ENCODE data around the gene CFAP161.
"Not testable (repeated sequence)": the region's sequence is repeated elsewhere in the genome, so short reads cannot be mapped to it uniquely, and the experiment has no call there.

CFAP161 gene

GRCh38 chr15:81152339-81152738 lies 18.3 kb downstream of the CFAP161 start:
- no peaks in the 10 kb centered on the region for H3K9me3 ChIP-seq (ENCODE audit: insufficient read depth, low read length)
- no peaks in the 10 kb centered on the region for H3K4me1 ChIP-seq (ENCODE audit: insufficient read depth, insufficient read length)
- no peak overlapping the region for H3K4me3 ChIP-seq (ENCODE audit: insufficient read length, low read depth)
- no peak overlapping the region for H3K9ac ChIP-seq (ENCODE audit: insufficient read length, low read depth)
- no peak for DNase-seq (ENCODE audit: low read depth, low spot score)
- no peak for TF ChIP-seq ZNF274 (IDR thresholded peaks at IDR 0.05; ENCODE audit: low read depth, low read length)
- TF ChIP-seq SUZ12 (IDR thresholded peaks at IDR 0.05; ENCODE audit: extremely low read depth, insufficient read depth, insufficient read length): no peak
- TF ChIP-seq YY1 (IDR thresholded peaks at IDR 0.05; ENCODE audit: insufficient read depth, insufficient read length): no peak
- H3K27me3 ChIP-seq (ENCODE audit: insufficient read depth, insufficient read length): no peaks in the 10 kb centered on the region
- H3K36me3 ChIP-seq (ENCODE audit: insufficient read depth, insufficient read length, low read length): no peaks in the 10 kb centered on the region

DNA sequence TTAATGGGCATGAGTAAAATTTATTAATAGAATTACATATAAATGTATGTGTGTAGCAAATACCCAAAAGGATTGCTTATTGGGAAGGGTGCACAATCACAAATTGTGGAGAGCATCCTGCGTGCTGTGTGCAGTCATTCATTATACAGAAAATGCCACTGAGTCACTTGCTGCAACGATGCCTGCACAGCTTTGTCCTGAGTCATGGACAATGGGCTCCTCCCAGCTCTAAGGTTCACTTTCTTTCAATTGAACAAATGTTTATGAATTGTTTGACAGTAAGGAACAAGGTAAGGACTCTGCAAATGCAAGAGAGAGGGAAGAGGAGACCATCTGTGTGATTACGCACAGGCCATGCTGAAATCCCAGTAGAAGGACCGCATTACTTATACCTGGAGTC lies 18.7 kb downstream of the CFAP161 start:
- no peak for DNase-seq (ENCODE audit: low read depth, low spot score)
- no peaks in the 10 kb centered on the region for H3K27me3 ChIP-seq (ENCODE audit: insufficient read depth, insufficient read length)
- H3K9me3 ChIP-seq (ENCODE audit: insufficient read depth, low read length): no peaks in the 10 kb centered on the region
- no peak for TF ChIP-seq SUZ12 (IDR thresholded peaks at IDR 0.05; ENCODE audit: extremely low read depth, insufficient read depth, insufficient read length)
- no peak for TF ChIP-seq ZNF274 (IDR thresholded peaks at IDR 0.05; ENCODE audit: low read depth, low read length)
- no peak for TF ChIP-seq YY1 (IDR thresholded peaks at IDR 0.05; ENCODE audit: insufficient read depth, insufficient read length)
- no peak overlapping the region for H3K4me3 ChIP-seq (ENCODE audit: insufficient read length, low read depth)
- H3K9ac ChIP-seq (ENCODE audit: insufficient read length, low read depth): no peak overlapping the region
- no peaks in the 10 kb centered on the region for H3K36me3 ChIP-seq (ENCODE audit: insufficient read depth, insufficient read length, low read length)
- no peaks in the 10 kb centered on the region for H3K4me1 ChIP-seq (ENCODE audit: insufficient read depth, insufficient read length)

DNA sequence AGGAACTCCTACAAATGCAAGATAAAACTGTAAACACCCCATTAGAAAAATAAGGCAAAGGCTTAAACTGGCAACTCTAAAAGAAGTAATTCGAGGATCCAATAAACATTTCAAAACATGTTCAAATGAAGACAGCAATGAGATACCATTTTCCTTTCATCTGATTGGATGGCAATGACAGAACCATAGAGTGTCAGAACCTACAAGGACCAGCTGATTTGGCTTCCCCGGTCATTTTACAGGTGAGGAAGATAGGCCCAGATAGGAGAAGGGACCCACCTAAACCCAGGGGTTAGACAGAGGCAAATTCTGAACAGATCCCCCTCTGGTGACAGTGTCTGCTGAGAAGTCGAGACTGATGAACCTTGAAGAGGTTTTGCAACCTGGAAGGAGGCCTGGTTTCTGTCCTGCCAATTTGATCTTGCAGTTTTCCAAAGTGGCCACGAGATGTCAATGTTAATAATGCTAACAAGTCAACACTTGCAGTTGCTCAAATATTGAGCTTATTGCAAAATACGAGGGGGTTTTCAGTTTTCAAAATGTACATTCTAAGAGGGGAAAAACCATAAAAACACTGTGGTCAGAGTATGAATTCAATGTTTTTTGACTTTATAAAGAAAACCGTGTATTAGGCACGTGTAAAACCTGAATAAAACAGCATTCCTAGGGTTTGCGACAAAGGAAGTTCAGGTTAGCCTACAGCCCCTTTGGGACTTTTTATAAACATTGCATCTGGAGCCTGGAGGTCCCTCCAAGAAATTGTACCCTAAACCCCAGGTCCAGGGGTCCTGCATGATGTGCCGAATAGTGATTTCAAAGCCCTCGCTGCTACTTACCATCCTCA lies 21.5 kb downstream of the CFAP161 start:
- TF ChIP-seq ZNF274 (IDR thresholded peaks at IDR 0.05; ENCODE audit: low read depth, low read length) (no peak), YY1 (IDR thresholded peaks at IDR 0.05; ENCODE audit: insufficient read depth, insufficient read length) (no peak)
- peak; percentile 13 for DNase-seq (ENCODE audit: low read depth, low spot score)
- H3K9me3 ChIP-seq (ENCODE audit: insufficient read depth, low read length): no peaks in the 10 kb centered on the region
- H3K4me1 ChIP-seq (ENCODE audit: insufficient read depth, insufficient read length): no peaks in the 10 kb centered on the region
- H3K36me3 ChIP-seq (ENCODE audit: insufficient read depth, insufficient read length, low read length): no peaks in the 10 kb centered on the region
- H3K27me3 ChIP-seq (ENCODE audit: insufficient read depth, insufficient read length): no peaks in the 10 kb centered on the region
- no peak overlapping the region for H3K4me3 ChIP-seq (ENCODE audit: insufficient read length, low read depth)
- no peak overlapping the region for H3K9ac ChIP-seq (ENCODE audit: insufficient read length, low read depth)

GRCh38 chr15:81156324-81156723 lies 22.3 kb downstream of the CFAP161 start:
- H3K36me3 ChIP-seq (ENCODE audit: insufficient read depth, insufficient read length, low read length): no peaks in the 10 kb centered on the region
- H3K4me1 ChIP-seq (ENCODE audit: insufficient read depth, insufficient read length): no peaks in the 10 kb centered on the region
- no peaks in the 10 kb centered on the region for H3K27me3 ChIP-seq (ENCODE audit: insufficient read depth, insufficient read length)
- no peaks in the 10 kb centered on the region for H3K9me3 ChIP-seq (ENCODE audit: insufficient read depth, low read length)
- TF ChIP-seq ZNF274 (IDR thresholded peaks at IDR 0.05; ENCODE audit: low read depth, low read length) (no peak), YY1 (IDR thresholded peaks at IDR 0.05; ENCODE audit: insufficient read depth, insufficient read length) (no peak), SUZ12 (IDR thresholded peaks at IDR 0.05; ENCODE audit: extremely low read depth, insufficient read depth, insufficient read length) (no peak)
- H3K4me3 ChIP-seq (ENCODE audit: insufficient read length, low read depth): no peak overlapping the region
- DNase-seq (ENCODE audit: low read depth, low spot score): no peak
- H3K9ac ChIP-seq (ENCODE audit: insufficient read length, low read depth): no peak overlapping the region

DNA sequence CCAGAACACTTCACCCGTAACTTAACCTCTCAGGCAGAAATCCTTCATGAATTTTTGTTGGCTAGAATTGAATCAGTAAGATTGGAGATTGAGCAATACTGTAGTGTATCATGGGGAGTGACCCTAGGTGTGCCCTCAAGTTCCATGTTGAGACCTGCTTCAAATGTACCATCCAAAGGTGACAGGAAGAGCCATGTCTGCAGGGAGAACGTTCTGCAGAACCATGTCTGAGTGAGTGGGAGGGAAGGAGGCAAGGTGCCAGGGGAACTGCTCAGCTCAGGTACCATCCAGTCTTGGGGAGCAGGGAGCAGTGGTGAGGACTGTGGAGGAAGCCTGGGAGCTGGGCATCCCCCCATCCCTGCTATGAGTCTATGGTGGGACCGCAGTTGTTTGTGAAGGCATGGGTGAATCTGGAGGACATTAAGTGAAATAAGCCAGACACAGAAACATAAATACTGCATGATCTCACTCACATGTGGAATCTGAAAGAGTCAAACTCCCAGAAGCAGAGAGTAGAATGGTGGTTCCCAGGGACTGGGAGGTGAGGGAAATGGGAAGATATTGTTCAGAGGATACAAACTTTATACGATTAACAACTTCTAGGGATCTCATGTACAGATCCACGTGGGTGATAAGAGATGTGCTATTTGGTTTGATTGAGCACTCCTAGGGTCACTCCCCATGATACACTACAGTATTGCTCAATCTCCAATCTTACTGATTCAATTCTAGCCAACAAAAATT lies 23.3 kb downstream of the CFAP161 start:
- no peaks in the 10 kb centered on the region for H3K4me1 ChIP-seq (ENCODE audit: insufficient read depth, insufficient read length)
- DNase-seq (ENCODE audit: low read depth, low spot score): no peak
- H3K9me3 ChIP-seq (ENCODE audit: insufficient read depth, low read length): no peaks in the 10 kb centered on the region
- no peaks in the 10 kb centered on the region for H3K27me3 ChIP-seq (ENCODE audit: insufficient read depth, insufficient read length)
- H3K9ac ChIP-seq (ENCODE audit: insufficient read length, low read depth): no peak overlapping the region
- H3K36me3 ChIP-seq (ENCODE audit: insufficient read depth, insufficient read length, low read length): no peaks in the 10 kb centered on the region
- H3K4me3 ChIP-seq (ENCODE audit: insufficient read length, low read depth): no peak overlapping the region
- TF ChIP-seq SUZ12 (IDR thresholded peaks at IDR 0.05; ENCODE audit: extremely low read depth, insufficient read depth, insufficient read length): no peak
- TF ChIP-seq ZNF274 (IDR thresholded peaks at IDR 0.05; ENCODE audit: low read depth, low read length): no peak
- TF ChIP-seq YY1 (IDR thresholded peaks at IDR 0.05; ENCODE audit: insufficient read depth, insufficient read length): no peak

- H3K27me3 ChIP-seq (ENCODE audit: insufficient read depth, insufficient read length): no peaks in the 10 kb centered on the region
- no peaks in the 10 kb centered on the region for H3K4me1 ChIP-seq (ENCODE audit: insufficient read depth, insufficient read length)
- DNase-seq (ENCODE audit: low read depth, low spot score): no peak
- TF ChIP-seq ZNF274 (IDR thresholded peaks at IDR 0.05; ENCODE audit: low read depth, low read length): no peak
- TF ChIP-seq SUZ12 (IDR thresholded peaks at IDR 0.05; ENCODE audit: extremely low read depth, insufficient read depth, insufficient read length): no peak
- TF ChIP-seq YY1 (IDR thresholded peaks at IDR 0.05; ENCODE audit: insufficient read depth, insufficient read length): no peak
- no peak overlapping the region for H3K4me3 ChIP-seq (ENCODE audit: insufficient read length, low read depth)
- H3K36me3 ChIP-seq (ENCODE audit: insufficient read depth, insufficient read length, low read length): no peaks in the 10 kb centered on the region
- no peaks in the 10 kb centered on the region for H3K9me3 ChIP-seq (ENCODE audit: insufficient read depth, low read length)
- H3K9ac ChIP-seq (ENCODE audit: insufficient read length, low read depth): no peak overlapping the region
These were observed 23.8 kb downstream of the CFAP161 start for GRCh38 chr15:81157939-81158223.

- not testable (repeated sequence) for H3K36me3 ChIP-seq (ENCODE audit: insufficient read depth, insufficient read length, low read length); H3K9me3 ChIP-seq (ENCODE audit: insufficient read depth, low read length); DNase-seq (ENCODE audit: low read depth, low spot score); H3K27me3 ChIP-seq (ENCODE audit: insufficient read depth, insufficient read length); H3K4me1 ChIP-seq (ENCODE audit: insufficient read depth, insufficient read length); H3K4me3 ChIP-seq (ENCODE audit: insufficient read length, low read depth); H3K9ac ChIP-seq (ENCODE audit: insufficient read length, low read depth)
These were observed 24.5 kb downstream of the CFAP161 start for GRCh38 chr15:81158561-81158960.

All from NT2/D1 (cell line).